GM21529 (cell line): ENCODE data around the gene FAM120B.

Source experiments
- ATAC-seq: cut with Tn5 transposase; IDR thresholded peaks from one replicate; pipeline ENCODE4 v1.9.1; 2021; ENCODE audit not compliant: unreplicated experiment

FAM120B gene

DNA sequence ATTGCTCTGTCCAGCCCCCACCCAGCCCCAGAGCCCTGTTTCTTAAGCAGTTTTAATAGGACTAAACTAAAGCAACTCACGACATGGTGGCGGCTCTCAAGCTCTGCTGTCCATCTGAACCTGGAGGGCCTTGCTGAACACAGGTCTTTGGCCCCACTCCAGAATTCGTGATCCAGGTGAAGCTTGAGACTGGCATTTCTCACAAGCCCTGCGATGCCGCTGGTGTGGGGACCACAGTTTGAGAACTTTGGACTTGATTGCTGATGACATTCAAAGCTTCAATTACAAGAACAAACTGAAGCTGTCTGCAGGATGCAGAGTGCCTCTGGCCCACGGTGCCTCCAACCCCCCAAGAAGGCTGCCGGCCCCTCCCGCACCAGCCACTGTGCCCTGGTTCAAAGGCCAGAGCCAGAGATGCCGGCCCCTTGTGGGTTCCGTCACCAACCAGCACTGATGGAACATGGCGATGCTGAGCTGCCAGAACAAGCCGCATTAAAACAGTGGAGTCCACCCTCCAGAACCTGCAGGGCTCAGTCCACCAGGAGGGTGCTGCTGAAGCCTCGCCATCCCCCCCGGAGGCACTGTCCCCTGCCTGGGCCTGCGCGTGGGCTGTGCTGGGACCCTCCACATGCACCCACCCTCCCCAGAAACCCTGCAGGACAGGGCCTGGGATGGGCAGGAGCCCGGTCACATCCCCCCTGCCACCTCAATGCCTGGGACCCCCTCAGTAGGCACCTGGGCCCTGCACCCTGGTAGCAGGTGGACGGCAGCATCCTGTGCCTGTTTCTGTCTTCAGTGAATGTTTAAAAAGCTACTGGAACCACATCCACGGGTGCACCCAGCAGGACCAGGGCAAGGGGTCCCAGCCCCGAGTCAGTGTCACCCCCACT lies 145.4 kb downstream of the FAM120B start:
- no peak for ATAC-seq

DNA sequence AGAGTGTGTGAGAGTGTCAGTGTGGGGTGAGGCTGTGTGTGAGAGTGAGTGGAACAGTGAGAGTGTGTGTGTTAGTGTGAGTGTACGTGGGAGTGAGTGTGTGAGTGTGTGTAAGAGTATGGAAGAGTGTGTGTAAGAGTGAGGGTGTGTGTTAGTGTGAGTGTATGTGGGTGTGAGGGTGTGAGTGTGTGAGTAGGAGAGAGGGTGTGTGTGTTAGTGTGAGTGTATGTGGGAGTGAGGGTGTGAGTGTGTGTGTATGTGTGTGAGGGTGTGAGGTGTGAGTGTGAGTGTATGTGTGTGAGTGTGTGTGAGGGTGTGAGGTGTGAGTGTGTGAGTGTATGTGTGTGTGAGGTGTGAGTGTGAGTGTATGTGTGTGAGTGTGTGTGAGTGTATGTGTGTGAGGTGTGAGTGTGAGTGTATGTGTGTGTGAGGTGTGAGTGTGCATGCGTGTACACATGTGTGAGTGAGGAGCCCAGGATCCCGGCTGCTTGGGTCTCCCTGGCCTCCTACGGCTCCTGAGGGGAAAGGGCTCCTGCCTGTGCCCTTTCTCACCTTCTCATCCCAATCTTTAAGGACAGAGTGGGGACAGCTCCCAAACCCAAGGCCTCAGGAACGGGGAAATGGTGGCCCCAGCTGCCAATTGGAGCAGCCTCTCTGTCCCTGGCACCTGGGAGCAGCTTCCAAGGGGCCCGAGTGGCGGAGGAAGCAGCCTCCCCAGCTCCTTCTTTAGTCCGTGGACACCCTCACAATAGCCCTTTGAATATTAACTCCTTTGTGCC lies 146.4 kb downstream of the FAM120B start:
- no peak for ATAC-seq

DNA sequence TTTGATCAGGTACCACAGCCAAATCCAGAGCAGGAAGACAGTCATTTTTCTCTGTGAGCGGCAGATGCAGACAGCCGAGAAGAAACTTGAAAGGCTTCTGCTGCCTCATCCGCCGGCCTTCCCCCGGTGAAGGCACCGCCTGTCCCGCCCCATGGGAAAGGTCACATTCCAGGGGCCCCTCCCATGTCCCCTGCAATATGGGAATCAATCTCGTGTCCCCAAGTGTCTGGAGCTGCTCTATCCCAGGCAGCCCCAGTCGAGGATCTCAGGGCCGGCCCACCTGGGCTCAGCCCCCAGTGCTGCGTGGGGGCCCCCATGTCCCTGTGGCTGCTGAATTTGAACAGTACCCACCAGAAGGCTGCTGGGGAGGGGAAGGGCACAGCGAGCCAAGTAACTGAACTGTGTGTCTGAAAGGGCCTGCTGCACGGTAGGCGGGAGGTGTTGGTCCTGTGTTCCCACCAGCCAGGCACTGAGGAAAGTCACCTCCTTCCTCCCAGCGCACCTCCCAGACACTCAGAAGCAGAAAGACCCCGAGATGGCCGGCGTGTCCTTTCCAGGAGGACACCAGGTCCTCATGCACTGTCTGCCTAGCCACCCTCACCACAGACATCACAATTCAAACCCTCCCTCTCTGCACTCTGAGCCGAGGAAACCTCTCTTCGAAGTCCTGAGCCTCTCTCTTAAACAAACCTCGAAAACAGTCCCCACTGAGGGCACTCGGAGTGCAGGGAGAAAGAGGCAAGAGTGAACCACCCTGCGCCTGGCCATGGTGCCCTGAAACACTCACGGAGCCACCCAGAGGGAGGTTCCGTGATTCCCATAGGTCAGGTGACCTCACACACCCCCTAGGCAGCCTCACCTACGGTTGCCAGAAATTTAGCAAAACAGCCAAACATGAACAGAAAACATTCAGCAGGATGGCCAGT lies 147.3 kb downstream of the FAM120B start:
- no peak for ATAC-seq

DNA sequence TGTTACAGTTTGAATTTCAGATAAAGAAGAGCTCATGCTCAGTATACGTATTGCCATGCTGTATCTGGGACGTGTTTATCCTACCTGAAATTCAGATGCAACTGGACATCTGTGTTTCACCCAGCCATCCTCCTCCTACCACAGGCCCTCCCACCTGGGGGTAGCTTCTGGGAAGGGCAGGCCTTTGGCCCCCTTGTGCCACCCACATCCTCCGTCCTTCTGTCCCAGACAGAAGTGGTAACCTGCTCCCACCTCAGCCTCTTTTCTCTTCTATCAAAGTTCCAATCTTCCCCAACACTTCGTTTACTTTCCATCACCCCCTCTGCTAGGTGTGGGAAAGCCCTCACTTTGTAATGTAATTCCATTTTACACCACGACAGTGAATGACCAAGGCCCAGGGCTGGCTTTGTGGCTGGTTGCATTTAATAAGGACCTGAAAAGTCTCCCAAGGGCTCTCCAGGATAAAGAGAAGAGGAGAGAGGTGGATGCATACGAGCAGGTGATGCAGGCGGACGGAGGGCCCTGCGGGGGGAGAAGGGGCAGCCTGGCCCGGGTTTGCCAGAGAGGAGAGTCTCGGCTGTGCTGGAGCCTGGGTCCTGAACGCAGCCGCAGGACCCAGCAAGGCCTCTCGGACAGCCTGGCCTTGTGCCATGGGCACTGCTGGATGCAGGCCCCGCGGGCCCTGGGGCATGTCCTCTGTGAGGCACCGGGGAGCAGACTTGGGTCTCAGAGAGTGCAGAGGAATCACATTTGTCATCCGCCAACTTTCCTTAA lies 148.1 kb downstream of the FAM120B start:
- no peak for ATAC-seq

DNA sequence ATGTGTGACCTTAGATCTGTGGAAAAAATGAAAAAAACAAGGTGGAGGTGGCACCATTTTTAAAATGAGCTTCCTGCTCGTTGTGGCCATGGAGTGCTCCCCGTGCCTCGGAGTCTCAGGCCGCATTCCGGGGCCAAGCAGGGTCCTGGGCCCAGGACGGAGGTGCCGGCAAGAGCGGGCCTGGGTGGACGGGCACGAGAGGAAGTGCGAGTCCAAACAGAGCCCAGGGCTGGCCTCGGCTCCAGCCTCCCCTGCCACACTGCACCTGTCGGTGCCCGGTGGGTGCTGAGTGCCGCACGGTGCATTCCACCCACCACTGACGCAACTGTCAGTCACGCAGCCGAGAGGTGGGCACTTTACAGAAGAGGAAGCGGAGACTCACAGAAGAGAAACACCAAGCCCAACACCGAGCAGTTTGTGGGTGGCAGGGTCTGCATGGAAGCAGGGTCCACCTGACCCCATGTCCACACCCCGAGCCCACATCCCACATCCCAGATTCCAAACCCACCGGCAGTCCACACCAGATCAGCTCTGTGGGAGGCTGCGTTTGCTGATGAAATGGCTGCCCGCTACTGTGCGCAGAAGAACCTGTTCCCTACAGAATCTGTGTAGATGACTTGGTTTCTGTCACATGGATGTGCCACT lies 148.9 kb downstream of the FAM120B start:
- no peak for ATAC-seq

DNA sequence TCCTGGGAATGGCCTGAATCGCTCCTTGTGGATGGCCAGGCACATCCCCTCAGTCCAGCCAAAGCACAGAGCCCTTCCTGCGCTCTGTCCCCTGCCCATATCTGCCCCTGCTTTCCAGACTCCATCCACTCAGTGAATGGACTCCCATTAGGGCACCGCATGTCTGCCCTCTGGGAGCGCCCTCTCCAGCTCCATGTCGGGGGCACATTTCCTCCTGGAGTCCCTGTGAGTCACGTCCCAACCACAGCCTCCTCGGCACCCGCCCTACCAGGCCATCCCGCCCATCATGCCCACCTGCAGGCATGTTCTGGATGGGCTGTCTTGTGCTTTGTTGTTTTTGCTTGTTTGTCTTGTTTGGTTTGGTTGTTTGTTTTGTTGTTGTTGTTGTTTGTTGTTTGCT lies 149.8 kb downstream of the FAM120B start:
- no peak for ATAC-seq
